ENCODE data around the gene PDCD11.

PDCD11 gene

DNA sequence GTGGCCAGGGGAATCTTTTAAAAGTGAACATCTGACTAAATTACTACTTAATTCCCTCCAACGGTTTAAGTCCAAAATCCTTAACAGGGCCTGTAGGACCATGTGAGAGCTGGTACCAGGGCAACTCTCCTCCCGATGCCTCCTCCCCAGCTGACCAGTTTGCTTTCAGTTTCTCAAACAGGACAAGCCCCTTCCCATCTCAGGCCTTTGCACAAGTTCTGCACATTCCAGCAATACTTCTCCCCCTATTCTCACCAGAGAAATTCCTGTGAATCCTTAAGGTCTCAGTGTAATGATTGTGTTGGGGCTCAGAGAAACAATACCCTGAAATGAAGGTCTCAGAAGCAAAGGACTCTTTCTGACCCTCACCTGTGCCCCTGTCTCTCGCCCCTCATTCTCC is 70.3 kb downstream of the PDCD11 start:
- Histone ChIP-seq H3K4me1 (ENCODE audit: insufficient read depth, poor library complexity, severe bottlenecking) (no peaks in the 10 kb centered on the region), H3K4me3 (ENCODE audit: severe bottlenecking) (no peak overlapping the region), H3K36me3 (ENCODE audit: low read depth) (no peaks in the 10 kb centered on the region), H3K27ac (ENCODE audit: poor library complexity, severe bottlenecking) (no peak overlapping the region), H3K27me3 (ENCODE audit: insufficient read depth, poor library complexity, severe bottlenecking) (no peaks in the 10 kb centered on the region), H3K9me3 (ENCODE audit: severe bottlenecking) (no peaks in the 10 kb centered on the region)
- TF ChIP-seq, protein P1, sequence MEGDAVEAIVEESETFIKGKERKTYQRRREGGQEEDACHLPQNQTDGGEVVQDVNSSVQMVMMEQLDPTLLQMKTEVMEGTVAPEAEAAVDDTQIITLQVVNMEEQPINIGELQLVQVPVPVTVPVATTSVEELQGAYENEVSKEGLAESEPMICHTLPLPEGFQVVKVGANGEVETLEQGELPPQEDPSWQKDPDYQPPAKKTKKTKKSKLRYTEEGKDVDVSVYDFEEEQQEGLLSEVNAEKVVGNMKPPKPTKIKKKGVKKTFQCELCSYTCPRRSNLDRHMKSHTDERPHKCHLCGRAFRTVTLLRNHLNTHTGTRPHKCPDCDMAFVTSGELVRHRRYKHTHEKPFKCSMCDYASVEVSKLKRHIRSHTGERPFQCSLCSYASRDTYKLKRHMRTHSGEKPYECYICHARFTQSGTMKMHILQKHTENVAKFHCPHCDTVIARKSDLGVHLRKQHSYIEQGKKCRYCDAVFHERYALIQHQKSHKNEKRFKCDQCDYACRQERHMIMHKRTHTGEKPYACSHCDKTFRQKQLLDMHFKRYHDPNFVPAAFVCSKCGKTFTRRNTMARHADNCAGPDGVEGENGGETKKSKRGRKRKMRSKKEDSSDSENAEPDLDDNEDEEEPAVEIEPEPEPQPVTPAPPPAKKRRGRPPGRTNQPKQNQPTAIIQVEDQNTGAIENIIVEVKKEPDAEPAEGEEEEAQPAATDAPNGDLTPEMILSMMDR (IDR thresholded peaks at IDR 0.05; ENCODE audit: poor library complexity, severe bottlenecking): no peak
- ATAC-seq (ENCODE audit: low read depth): no peak
- no peak for DNase-seq (ENCODE audit: low spot score)

DNA sequence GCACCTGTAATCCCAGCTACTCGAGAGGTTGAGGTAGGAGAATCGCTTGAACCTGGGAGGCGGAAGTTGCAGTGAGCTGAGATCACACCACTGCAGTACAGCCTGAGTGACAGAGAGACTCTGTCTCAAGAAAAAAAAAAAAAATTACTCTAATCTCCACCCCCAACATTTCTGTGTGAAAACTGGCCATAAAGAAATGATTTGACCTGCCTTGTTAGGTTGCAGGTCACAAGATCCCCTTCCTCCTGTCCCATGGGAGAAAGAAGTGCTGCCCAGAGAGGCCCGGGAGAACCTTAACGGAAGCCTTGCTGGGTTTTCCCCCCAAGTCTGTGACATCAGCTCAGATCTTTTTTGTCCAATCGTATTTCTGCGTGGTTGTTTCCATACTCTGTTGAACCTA is 71.0 kb downstream of the PDCD11 start:
- Histone ChIP-seq H3K27ac (ENCODE audit: poor library complexity, severe bottlenecking) (no peak overlapping the region), H3K4me1 (ENCODE audit: insufficient read depth, poor library complexity, severe bottlenecking) (no peaks in the 10 kb centered on the region), H3K4me3 (ENCODE audit: severe bottlenecking) (no peak overlapping the region), H3K27me3 (ENCODE audit: insufficient read depth, poor library complexity, severe bottlenecking) (no peaks in the 10 kb centered on the region), H3K9me3 (ENCODE audit: severe bottlenecking) (no peaks in the 10 kb centered on the region), H3K36me3 (ENCODE audit: low read depth) (no peaks in the 10 kb centered on the region)
- TF ChIP-seq, protein P1 (IDR thresholded peaks at IDR 0.05; ENCODE audit: poor library complexity, severe bottlenecking): no peak
- no peak for ATAC-seq (ENCODE audit: low read depth)
- no peak for DNase-seq (ENCODE audit: low spot score)

DNA sequence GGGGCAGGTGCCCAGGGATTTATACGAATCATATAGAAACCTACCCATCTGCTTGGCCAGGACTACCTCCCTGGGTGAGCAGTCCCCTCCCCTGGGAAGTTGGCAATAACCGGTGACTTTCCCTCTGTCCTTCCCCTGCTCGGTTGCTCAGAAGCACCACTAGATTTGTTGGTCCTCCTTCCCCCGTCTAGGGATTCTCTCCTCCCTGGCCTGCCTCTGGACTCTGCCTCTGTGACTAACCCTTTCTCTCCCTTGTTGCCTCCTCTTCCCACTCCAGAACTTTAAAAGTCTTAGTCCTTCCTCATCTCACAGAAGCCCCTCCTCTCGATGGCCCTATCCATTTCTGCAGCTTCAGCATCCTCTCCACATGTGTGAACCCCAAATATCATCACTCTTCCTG is 72.8 kb downstream of the PDCD11 start:
- no peak for DNase-seq (ENCODE audit: low spot score)
- Histone ChIP-seq H3K27ac (ENCODE audit: poor library complexity, severe bottlenecking) (no peak overlapping the region), H3K27me3 (ENCODE audit: insufficient read depth, poor library complexity, severe bottlenecking) (no peaks in the 10 kb centered on the region), H3K9me3 (ENCODE audit: severe bottlenecking) (no peaks in the 10 kb centered on the region), H3K4me1 (ENCODE audit: insufficient read depth, poor library complexity, severe bottlenecking) (no peaks in the 10 kb centered on the region), H3K4me3 (ENCODE audit: severe bottlenecking) (no peak overlapping the region), H3K36me3 (ENCODE audit: low read depth) (no peaks in the 10 kb centered on the region)
- ATAC-seq (ENCODE audit: low read depth): no peak
- TF ChIP-seq, protein P1 (IDR thresholded peaks at IDR 0.05; ENCODE audit: poor library complexity, severe bottlenecking): no peak

DNA sequence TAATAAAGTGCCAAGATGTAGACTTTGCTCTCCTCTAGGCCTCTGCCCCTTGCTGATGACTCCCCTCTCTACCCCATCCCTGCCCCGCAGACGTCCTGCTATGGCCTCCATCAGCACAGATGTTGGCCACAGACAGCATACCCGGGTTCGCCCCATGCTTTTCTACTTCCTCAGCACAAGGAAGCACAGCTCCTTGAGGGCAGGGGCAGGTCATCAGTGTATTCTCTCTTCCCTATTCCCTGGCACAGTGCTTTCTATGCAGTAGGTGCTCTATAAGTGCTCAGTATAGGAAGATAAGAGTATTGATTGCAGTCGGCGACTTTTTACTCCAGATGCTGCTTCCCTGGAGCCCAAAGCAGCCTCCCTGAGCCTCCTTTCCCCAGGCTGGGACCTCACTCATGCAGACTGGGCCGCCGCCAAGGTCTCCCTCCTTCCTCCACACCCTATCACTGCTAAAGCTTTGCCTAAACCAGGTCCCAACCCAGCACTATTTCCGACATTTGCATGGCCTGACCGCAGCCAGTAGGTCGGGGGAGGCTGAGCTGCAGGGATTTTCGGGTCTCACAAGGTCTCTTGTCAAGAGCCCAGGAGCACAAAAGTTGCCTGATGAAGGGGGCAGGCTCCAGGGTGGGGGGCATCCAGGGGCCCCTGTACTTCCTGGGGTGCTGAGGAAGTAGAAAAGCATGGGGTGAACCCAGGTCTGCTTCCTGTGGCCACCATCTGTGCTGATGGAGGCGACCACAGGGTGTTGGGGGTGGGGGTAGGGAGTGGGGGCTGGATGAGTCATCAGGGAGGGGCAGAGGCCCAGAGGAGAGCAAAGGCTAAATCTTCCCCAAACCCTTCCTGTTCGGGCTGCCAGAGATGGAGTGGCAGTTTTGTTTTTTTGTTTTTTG is 74.6 kb downstream of the PDCD11 start:
- H3K27ac ChIP-seq (ENCODE audit: poor library complexity, severe bottlenecking): no peak overlapping the region
- TF ChIP-seq, protein P1 (IDR thresholded peaks at IDR 0.05; ENCODE audit: poor library complexity, severe bottlenecking): no peak

DNA sequence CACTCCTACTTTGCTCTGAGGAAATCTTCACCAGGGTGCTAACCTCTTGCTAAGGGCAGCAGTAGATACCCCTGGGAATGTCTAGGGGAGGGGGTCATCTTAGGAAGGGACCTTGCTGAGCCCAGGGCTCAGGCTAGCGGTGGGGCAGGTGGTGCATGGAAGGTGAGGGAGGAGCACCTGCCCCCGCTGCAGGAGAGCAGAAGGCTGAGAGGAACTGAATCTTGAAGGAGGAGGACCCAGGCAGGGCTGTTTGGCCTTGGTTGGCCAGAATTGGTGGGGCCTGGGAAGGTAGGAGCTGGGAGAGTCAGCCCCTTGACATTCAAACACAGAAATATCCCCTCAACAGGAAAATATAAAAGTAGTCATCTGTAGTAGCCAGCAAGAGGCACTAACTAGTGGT is 75.6 kb downstream of the PDCD11 start:
- Histone ChIP-seq H3K9me3 (ENCODE audit: severe bottlenecking) (no peaks in the 10 kb centered on the region), H3K4me1 (ENCODE audit: insufficient read depth, poor library complexity, severe bottlenecking) (no peaks in the 10 kb centered on the region), H3K27me3 (ENCODE audit: insufficient read depth, poor library complexity, severe bottlenecking) (no peaks in the 10 kb centered on the region), H3K27ac (ENCODE audit: poor library complexity, severe bottlenecking) (no peak overlapping the region), H3K36me3 (ENCODE audit: low read depth) (no peaks in the 10 kb centered on the region), H3K4me3 (ENCODE audit: severe bottlenecking) (no peak overlapping the region)
- DNase-seq (ENCODE audit: low spot score) (no peak), ATAC-seq (ENCODE audit: low read depth) (no peak)
- TF ChIP-seq, protein P1 (IDR thresholded peaks at IDR 0.05; ENCODE audit: poor library complexity, severe bottlenecking): no peak

More for the DNA sequence above, 74.6 kb downstream of the PDCD11 start:
- ATAC-seq (ENCODE audit: low read depth): no peak
- no peak overlapping the region for H3K4me3 ChIP-seq (ENCODE audit: severe bottlenecking)
- H3K36me3 ChIP-seq (ENCODE audit: low read depth): no peaks in the 10 kb centered on the region
- DNase-seq (ENCODE audit: low spot score): no peak
- no peaks in the 10 kb centered on the region for H3K9me3 ChIP-seq (ENCODE audit: severe bottlenecking)
- no peaks in the 10 kb centered on the region for H3K4me1 ChIP-seq (ENCODE audit: insufficient read depth, poor library complexity, severe bottlenecking)
- H3K27me3 ChIP-seq (ENCODE audit: insufficient read depth, poor library complexity, severe bottlenecking): no peaks in the 10 kb centered on the region

All from RWPE2 (cell line).